HG03442 (cell line): ENCODE measurements around the gene ZFP42.
"Not testable (repeated sequence)": the region's sequence is repeated elsewhere in the genome, so short reads cannot be mapped to it uniquely, and the experiment has no call there.

ENCODE experiments used
- ATAC-seq: cut with Tn5 transposase; IDR thresholded peaks from one replicate; pipeline ENCODE4 v1.9.1; 2021; ENCODE audit warnings: mild to moderate bottlenecking, moderate library complexity; ENCODE audit not compliant: unreplicated experiment

The ZFP42 gene

DNA sequence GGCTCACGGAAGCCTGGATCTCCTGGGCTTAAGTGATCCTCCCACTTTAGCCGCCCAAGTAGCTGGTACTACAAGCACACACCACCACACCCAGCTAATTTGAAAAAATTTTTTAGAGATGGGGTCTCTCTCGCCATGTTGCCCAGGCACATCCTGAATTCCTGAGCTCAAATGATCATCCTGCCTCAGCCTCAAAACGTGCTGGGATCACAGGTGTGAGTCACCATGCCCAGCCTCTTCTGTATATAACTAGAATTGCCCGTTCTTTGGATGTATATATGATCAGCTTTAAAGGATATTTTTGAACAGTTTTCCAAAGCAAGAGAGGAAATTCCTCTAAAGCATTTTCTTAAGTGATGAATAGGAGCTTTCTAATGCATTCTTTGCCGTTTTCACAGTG, 22.7 kb downstream of the ZFP42 start:
- ATAC-seq = no peak

DNA sequence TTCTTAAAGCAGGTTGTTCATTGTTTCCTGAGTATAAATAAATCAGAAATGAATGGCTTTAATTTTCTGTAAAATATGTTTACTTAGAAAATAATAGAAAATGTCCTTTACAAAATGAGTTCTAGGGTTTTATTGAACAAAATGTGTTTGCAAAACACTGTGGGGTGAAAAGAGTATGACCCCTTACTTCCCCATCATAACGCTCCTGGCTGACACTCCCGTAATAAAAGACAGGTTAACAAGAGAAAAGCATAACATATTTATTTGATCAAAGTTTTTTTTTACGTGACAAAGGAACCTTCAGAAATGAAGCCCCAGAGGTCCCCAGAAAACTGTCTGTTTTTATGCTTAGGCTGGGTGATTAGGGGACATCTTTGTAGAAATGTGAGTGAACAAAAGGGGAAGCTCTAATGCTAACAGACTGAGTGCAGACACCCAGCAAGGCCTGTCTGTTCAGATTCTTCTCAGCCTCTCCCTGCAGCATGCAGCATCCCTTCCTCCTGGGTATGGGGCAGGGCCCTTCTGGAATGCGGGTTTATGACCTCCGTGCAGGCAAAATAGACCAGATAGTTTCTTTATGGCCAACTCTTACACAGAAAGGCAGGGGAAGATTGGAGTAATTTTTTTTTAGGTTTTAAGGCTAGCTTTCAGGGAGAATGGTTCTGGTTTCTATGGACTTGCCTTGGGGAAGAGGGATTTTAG, 26.1 kb downstream of the ZFP42 start:
- no peak for ATAC-seq

DNA sequence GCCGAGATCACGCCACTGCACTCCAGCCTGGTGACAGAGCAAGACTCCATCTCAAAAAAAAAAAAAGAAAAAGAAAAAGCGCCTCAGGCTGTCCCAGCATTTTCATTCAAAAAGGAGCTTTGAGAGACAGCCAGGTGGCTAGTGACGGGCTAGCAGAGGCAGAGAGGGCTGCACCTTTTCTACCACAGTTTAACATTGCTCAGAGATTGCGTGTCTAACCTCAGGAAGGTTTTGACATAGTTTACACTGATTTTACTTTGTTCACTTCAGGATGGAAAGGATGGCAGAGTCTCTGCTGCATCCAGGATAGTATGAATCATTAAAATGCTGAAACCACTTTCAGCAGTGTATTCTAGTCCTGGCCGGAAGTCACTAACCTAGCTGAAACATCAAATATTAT, 28.1 kb downstream of the ZFP42 start:
- ATAC-seq = no peak

DNA sequence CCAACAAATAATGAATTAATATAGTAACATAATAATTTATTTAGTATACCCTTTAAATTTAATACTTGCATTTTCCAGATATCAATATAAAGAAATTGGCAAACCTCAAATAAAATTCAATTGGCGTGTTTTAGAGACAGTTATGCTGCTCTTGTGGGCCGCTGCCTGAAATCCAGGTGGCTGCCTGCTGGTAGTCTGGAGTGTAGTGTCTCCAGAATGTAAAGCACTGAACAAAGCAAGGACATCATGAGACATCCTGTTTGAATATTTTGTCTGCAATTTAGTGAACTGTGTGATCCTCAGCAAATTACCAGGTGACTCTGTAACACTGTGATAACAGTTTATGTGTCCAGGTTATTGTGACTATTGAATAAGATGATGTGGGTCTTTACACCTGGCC, 29.9 kb downstream of the ZFP42 start:
- no peak for ATAC-seq

DNA sequence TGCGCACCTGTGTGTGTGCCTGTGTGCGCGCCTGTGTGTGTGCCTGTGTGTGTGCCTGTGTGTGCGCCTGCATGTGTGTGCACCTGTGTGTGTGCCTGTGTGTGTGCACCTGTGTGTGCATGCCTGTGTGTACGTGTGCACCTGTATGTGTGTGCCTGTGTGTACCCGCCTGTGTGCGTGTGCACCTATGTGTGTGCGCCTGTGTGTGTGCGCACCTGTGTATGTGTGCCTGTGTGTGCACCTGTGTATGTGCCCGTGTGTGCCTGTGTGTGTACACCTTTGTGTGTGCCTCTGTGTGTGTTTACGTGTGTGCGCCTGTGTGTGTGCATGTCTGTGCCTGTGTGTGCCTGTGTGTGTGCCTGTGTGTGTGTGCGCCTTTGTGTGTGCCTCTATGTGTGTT, 33.5 kb downstream of the ZFP42 start:
- ATAC-seq = no peak

DNA sequence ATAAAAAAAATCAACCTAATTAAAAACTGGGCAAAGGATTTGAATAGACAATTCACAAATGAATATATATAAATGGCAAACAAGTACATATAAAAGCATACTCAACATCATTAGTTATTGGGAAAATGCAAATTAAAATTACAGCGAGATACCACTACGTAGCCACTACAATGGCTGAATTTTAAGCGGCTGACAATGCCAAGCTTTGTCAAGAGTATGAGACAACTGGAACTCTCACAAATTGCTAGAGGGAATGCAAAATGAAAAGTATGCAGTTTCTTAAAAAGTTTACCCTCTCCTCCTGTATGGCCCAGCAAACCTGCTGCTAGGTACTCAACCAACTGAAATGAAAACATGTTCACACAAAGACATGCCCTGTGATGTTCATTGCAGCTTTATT, 34.8 kb downstream of the ZFP42 start:
- no peak for ATAC-seq

DNA sequence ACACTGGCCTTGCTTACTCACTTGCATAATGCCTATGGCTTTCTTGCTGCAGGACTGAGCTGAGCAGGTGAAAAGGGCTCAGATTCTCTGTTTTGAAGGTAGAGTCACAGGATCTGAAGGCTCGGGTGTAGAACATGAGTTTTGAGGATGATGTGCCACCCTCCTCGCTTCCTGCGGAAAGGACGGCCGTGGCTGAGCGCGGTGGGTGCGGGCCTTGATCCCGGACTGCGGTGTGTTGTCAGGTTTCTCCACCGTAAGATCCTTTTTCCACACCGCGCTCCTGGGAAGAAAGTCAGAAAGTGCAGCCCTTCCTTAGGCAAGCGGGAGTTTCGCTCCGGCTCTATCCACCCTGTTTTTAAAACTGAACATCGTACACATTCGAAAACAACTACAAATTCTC, 36.2 kb downstream of the ZFP42 start:
- ATAC-seq = no peak

DNA sequence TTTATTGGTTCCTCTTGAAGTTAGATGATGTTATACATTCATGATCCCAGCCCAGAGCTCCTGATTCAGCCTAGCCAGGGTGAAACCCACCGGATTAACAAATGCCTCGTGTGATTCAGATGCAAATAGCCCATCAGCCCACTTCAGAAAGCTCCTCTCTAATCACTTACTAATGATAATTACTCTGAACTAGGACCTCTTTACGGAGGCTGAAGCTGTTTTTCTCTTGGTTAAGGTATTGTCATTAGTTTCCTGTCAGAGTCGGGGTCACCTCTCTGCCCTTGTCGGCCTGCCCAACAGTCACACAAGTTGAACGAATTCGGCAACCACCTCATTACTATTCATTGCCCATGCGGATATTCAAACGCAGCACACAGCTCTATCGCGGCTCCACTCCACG, 36.6 kb downstream of the ZFP42 start:
- ATAC-seq = no peak

DNA sequence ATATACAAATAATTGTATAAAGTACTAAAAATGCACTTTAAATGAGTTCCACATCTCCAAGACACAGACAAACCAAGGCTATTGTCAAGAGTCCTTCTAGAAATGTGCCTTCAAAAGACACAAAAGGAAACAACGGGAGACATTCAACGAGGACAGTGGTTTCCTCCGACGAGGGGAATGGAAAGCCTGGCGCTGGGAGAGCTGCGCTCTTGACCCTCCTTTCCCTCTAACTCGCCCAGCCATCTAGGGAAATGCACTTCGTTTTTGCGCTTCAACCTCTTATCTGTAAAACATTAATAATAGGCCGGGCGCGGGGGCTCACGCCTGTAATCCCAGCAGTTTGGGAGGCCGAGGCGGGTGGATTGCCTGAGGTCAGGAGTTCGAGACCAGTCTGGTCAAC, 37.0 kb downstream of the ZFP42 start:
- ATAC-seq = no peak

DNA sequence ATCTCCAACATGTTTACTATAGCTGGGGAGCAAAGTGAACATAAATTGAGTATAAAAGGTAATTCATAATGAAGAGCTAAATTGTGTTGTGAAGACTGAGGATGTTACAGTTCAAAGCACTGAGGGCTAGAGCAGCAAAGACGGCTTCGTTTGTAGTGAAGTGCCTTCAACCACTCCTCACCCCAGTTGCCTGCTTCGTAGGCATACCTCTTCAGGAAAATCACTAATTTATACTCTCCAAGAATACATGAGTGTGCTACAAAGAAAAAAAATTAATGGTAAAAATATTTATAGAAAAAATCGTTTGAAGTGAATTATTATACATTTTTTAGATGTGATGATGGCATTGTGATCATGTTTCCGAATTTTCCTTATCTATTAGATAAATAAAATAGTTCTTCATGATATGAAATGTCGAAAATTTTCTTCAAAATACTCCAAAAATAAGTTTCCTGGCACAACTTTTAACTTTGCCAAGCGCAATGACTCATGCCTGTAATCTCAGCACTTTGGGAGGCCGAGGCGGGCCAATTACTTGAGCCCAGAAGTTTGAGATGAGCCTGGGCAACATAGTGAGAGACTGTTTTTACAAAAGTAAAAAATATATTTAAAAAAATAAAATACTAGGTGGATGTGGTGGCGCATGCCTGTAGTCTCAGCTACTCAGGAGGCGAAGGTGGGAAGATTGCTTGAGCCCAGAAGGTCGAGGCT, 41.6 kb downstream of the ZFP42 start:
- no peak for ATAC-seq

DNA sequence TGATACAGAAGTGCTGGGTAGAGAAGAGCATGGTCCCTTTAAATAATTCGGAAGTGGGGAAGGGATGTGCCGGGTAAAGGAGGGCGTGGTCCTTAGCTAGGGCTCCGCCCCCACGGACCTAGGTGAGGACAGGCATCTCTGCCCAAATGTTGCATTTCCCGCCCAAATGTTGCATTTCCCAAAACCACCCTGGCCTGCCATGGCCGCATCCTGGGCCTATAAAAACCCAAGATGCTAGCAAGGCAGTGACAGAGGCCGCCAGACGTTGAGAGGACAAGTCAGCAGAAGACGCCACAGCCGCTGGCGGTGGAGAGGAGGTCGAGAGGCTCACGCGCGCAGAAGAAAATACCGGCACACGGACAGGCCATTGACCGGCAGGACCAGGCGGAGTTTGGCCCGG, 46.1 kb downstream of the ZFP42 start:
- no peak for ATAC-seq

DNA sequence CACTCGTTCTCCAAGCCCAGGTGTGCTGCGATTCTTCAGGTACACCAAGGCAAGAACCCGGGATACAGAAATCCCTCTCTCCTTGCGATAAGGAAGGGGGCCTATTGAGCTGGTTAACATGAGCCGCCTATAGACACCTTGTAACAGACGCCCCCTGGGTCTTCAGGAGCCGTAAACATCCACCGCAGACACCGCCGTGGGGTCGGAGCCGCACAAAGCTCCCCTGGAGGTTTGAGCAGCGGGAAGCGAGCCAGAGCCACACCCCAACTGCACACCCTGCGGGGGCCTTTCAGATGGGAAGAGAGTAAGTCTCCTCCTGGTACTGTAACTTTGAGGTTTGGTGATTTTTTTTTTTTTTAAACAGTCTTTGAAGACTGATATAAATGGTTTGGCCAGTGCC, 46.6 kb downstream of the ZFP42 start:
- ATAC-seq = no peak

DNA sequence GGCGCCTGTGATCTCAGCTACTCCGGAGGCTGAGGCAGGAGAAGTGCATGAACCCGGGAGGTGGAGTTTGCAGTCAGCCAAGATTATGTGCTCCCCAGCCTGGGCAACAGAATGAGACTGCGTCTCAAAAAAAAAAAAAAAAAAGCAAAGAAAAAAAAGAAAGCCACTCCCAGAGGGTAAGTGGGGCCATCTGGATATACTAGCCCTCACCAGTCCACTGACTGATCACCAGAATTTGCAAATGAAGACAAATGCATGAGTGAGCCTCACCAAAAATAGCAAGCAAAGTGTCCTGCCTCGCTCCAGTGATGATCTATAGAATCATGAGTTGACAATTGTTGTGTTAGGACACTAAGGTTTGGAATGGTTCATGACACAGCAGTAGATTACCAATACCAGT, 47.6 kb downstream of the ZFP42 start:
- no peak for ATAC-seq

DNA sequence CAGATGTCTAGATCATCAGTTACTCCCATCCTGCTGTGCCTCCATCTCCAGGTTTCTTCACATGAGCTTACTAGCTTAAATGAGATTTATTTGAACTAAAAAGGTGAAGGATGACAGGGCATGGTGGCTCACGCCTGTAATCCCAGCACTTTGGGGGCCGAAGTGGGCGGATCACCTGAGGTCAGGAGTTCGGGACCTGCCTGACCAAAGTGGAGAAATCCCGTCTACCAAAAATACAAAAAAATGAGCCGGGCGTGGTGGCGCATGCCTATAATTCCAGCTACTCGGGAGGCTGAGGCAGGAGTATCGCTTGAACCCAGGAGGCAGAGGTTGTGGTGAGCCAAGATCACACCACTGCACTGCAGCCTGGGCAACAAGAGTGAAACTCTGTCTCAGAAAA, 49.9 kb downstream of the ZFP42 start:
- not testable (repeated sequence) for ATAC-seq

DNA sequence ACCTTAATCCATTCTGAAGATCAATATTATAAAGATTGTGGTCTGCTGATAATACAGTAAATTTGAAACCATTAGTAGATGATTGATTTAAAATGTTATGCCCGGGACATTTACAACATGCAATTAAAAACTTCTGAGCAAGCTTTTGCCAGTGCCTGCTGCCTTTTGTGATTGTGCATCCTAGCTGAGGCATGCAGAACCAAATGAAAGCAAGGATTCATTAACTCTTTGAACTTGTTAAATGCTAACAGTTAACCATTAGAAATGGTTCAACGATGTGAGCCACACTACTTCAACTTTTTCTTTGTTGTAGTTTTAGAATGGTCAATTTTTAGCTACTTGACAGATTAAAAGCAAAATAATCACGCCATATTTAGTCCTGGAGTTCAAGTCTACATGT, 51.1 kb downstream of the ZFP42 start:
- ATAC-seq = no peak

DNA sequence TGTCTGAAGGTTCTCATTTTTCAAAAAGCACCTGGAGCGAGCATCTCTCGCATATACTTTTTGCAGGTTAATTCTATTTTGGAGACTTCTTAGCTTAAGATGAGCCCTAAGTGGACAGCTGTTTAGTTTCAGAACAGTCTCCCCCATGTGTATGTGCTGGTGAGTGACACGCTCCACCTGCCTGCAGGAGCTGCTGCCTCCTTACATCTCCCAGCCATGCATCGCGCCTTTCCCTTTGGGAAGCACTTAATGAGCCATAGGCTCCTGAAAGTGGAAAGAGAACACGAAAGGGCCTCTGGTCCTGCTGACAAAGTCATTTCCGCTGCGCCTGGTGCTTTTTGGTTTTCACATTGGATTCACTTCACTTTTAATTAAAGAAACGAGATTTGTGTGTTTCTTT, 57.7 kb downstream of the ZFP42 start:
- no peak for ATAC-seq
